ENCODE measurements around the gene CAPRIN1.
A peak's percentile ranks its signal among the peaks of the same experiment; 100 is the strongest.
"Not testable (repeated sequence)": the region's sequence is repeated elsewhere in the genome, so short reads cannot be mapped to it uniquely, and the experiment has no call there.

Gene CAPRIN1

GRCh38 chr11:34075178-34075820, 23.8 kb downstream of the CAPRIN1 start:
- no peak overlapping the region for H3K4me3 ChIP-seq (ENCODE audit: low read length)
- no peak for DNase-seq (ENCODE audit: low read depth, low spot score)

GRCh38 chr11:34080609-34081008, 29.1 kb downstream of the CAPRIN1 start:
- no peak overlapping the region for H3K4me3 ChIP-seq (ENCODE audit: low read length)

GRCh38 chr11:34084637-34085036, 33.1 kb downstream of the CAPRIN1 start:
- no peak overlapping the region for H3K4me3 ChIP-seq (ENCODE audit: low read length)
- DNase-seq (ENCODE audit: low read depth, low spot score) = no peak

More at GRCh38 chr11:34080609-34081008, 29.1 kb downstream of the CAPRIN1 start:
- DNase-seq (ENCODE audit: low read depth, low spot score) = no peak

GRCh38 chr11:34086554-34087283, 35.2 kb downstream of the CAPRIN1 start:
- peak; percentile 81 for DNase-seq (ENCODE audit: low read depth, low spot score)
- no peak overlapping the region for H3K4me3 ChIP-seq (ENCODE audit: low read length)

GRCh38 chr11:34091825-34092224, 40.3 kb downstream of the CAPRIN1 start:
- no peak for DNase-seq (ENCODE audit: low read depth, low spot score)
- H3K4me3 ChIP-seq (ENCODE audit: low read length) = no peak overlapping the region

GRCh38 chr11:34094900-34095299, 43.4 kb downstream of the CAPRIN1 start:
- DNase-seq (ENCODE audit: low read depth, low spot score); H3K4me3 ChIP-seq (ENCODE audit: low read length): not testable (repeated sequence)

- no peak overlapping the region for H3K4me3 ChIP-seq (ENCODE audit: low read length)
- DNase-seq (ENCODE audit: low read depth, low spot score) = no peak
Observed at GRCh38 chr11:34098813-34099212, 47.3 kb downstream of the CAPRIN1 start.

- no peak for DNase-seq (ENCODE audit: low read depth, low spot score)
- H3K4me3 ChIP-seq (ENCODE audit: low read length) = peak overlapping the region; percentile 95
Observed at GRCh38 chr11:34104680-34105078, 53.1 kb downstream of the CAPRIN1 start.

GRCh38 chr11:34105079-34105956, 53.8 kb downstream of the CAPRIN1 start, which contains the start of gene NAT10:
Gene NAT10, plus strand, starts transcription at chr11:34105629. Its CDS starts 2,597 bp downstream, at chr11:34108226.
- H3K4me3 ChIP-seq (ENCODE audit: low read length) = peak within 1 kb of the TSS; percentile 95
- DNase-seq (ENCODE audit: low read depth, low spot score) = peak; percentile 99

- no peak for DNase-seq (ENCODE audit: low read depth, low spot score)
- H3K4me3 ChIP-seq (ENCODE audit: low read length) = peak overlapping the region; percentile 95
Observed at GRCh38 chr11:34105957-34106504, 54.5 kb downstream of the CAPRIN1 start.

GRCh38 chr11:34111722-34112270, 60.3 kb downstream of the CAPRIN1 start:
- DNase-seq (ENCODE audit: low read depth, low spot score) = no peak
- no peak overlapping the region for H3K4me3 ChIP-seq (ENCODE audit: low read length)

- DNase-seq (ENCODE audit: low read depth, low spot score) = no peak
- H3K4me3 ChIP-seq (ENCODE audit: low read length) = no peak overlapping the region
Observed at GRCh38 chr11:34114014-34114413, 62.5 kb downstream of the CAPRIN1 start.

- H3K4me3 ChIP-seq (ENCODE audit: low read length) = no peak overlapping the region
- no peak for DNase-seq (ENCODE audit: low read depth, low spot score)
Observed at GRCh38 chr11:34114471-34114870, 62.9 kb downstream of the CAPRIN1 start.

GRCh38 chr11:34120651-34121050, 69.1 kb downstream of the CAPRIN1 start:
- H3K4me3 ChIP-seq (ENCODE audit: low read length) = no peak overlapping the region
- no peak for DNase-seq (ENCODE audit: low read depth, low spot score)

GRCh38 chr11:34124885-34125668, 73.5 kb downstream of the CAPRIN1 start:
- no peak overlapping the region for H3K4me3 ChIP-seq (ENCODE audit: low read length)
- no peak for DNase-seq (ENCODE audit: low read depth, low spot score)

- DNase-seq (ENCODE audit: low read depth, low spot score) = no peak
- H3K4me3 ChIP-seq (ENCODE audit: low read length) = no peak overlapping the region
Observed at GRCh38 chr11:34126959-34127848, 75.7 kb downstream of the CAPRIN1 start.

GRCh38 chr11:34128824-34129223, 77.3 kb downstream of the CAPRIN1 start:
- no peak overlapping the region for H3K4me3 ChIP-seq (ENCODE audit: low read length)

More at GRCh38 chr11:34128824-34129223, 77.3 kb downstream of the CAPRIN1 start:
- no peak for DNase-seq (ENCODE audit: low read depth, low spot score)
